ENCODE results near the gene PTPRT.

PTPRT gene

DNA sequence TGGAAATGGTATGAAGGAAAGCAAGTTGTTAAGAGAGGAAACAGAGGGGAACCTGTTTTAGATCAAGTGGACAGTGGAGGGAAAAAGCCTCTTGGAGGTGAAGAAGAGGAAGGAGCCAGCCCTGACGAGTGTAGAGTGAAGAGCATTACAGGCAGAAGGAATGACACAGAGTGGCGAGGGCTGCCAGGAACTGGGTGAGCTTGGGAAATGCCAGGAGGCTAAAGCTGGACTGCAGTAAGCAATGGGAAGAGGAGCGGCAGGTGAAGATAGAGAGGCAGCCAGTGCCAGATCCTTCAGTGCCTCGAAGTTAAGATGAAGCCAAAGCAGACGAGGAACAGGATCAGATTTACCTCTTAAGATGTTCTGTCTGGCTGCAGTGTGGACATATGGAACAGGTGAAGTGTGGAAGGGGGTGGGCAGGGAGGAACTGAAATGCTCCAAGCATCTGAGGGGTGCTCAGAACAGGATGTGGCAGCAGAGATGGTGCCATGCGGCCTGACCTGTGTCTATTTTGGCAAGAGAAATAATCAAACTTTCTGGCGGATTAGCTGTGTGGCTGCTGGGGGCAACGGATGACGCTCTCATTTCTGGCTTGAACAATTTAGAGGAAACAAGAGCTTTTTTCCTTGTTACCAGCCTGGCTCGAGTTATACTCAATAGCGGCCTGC is 748.4 kb downstream of the PTPRT start:
- TF ChIP-seq, protein P1, sequence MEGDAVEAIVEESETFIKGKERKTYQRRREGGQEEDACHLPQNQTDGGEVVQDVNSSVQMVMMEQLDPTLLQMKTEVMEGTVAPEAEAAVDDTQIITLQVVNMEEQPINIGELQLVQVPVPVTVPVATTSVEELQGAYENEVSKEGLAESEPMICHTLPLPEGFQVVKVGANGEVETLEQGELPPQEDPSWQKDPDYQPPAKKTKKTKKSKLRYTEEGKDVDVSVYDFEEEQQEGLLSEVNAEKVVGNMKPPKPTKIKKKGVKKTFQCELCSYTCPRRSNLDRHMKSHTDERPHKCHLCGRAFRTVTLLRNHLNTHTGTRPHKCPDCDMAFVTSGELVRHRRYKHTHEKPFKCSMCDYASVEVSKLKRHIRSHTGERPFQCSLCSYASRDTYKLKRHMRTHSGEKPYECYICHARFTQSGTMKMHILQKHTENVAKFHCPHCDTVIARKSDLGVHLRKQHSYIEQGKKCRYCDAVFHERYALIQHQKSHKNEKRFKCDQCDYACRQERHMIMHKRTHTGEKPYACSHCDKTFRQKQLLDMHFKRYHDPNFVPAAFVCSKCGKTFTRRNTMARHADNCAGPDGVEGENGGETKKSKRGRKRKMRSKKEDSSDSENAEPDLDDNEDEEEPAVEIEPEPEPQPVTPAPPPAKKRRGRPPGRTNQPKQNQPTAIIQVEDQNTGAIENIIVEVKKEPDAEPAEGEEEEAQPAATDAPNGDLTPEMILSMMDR (conservative IDR thresholded peaks at IDR 0.05; ENCODE audit: control insufficient read depth, insufficient read depth, low read depth, low read length): no peak
- no peak overlapping the region for H3K4me3 ChIP-seq (ENCODE audit: control insufficient read depth, low read depth, low read length)
- DNase-seq (ENCODE audit: low read depth): no peak

DNA sequence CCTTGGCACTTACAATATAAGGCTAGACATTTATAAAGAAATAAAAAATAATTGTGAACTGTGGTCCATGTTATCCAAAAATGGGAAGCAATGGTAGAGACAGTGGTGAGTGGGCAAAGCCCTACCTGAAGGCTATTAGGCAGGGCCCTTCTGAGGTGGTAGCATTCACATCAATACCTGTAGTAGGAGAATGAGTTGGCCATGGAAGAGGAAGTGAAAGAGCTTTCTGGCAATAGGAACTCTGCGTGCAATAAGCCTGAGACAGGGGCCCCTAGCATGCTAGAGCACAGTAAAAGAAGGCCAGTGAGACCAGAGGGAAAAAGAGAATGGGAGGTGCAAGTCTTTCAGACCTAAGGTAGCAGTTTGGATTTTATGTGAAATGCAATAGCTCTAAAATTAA is 754.5 kb downstream of the PTPRT start:
- TF ChIP-seq, protein P1 (conservative IDR thresholded peaks at IDR 0.05; ENCODE audit: control insufficient read depth, insufficient read depth, low read depth, low read length): no peak
- H3K4me3 ChIP-seq (ENCODE audit: control insufficient read depth, low read depth, low read length): no peak overlapping the region
- no peak for DNase-seq (ENCODE audit: low read depth)

DNA sequence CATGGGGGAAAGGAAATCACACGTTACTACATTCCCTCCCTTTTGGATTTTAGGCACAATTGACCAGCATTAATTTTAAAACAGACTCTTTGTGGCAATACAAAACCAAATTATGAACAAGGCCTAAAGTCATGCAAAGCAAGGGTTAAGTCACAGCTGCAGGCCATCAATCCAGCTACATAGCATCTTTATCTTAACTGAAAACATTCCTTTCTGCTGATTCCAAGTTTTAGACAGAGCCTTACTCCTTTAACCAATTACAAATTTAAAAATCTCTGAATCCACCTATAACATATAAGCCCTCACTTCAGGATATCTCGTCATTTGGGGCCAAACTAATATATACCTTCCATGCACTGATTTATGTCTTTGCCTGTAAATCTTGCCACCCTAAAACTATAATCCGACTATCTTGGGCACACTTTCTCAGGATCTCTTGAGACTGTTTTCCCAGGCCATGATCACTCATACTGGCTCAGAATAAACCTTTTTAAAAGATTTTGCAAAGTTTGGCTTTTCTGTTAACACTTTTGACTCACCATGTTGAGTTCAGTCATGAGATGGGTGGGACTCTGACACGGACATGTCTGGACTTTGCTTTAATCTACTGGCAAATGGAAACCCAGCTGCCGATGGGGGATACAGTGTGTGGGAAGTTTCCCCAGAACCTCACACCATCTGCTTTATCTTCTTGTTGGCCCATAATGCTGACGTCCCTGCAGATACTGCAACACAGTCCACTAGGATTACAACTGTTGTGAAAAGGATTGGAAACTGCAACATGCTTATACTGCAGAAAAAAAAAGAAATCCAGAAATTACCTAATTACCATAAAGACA is 757.0 kb downstream of the PTPRT start:
- TF ChIP-seq, protein P1 (conservative IDR thresholded peaks at IDR 0.05; ENCODE audit: control insufficient read depth, insufficient read depth, low read depth, low read length): no peak
- DNase-seq (ENCODE audit: low read depth): no peak
- H3K4me3 ChIP-seq (ENCODE audit: control insufficient read depth, low read depth, low read length): no peak overlapping the region

DNA sequence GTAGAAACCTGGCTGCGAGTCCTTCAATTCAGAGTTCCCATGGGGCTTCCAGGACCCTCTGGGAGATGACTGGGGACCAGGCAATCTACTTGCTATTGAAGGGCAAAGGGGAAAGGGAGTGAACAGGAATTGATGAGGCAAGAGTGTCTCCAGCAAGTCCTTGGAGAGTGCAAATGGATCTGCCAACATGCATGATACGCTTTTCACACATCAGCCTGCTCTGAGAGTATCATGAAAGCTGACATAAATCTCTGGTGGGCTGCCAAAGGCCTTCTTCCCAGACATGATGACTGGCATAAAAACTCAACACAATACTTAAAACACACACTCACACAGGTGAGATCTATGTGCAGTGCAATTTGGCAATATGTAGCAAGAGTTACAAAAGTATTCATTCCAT is 759.1 kb downstream of the PTPRT start:
- DNase-seq (ENCODE audit: low read depth): no peak
- no peak overlapping the region for H3K4me3 ChIP-seq (ENCODE audit: control insufficient read depth, low read depth, low read length)
- TF ChIP-seq, protein P1 (conservative IDR thresholded peaks at IDR 0.05; ENCODE audit: control insufficient read depth, insufficient read depth, low read depth, low read length): no peak

DNA sequence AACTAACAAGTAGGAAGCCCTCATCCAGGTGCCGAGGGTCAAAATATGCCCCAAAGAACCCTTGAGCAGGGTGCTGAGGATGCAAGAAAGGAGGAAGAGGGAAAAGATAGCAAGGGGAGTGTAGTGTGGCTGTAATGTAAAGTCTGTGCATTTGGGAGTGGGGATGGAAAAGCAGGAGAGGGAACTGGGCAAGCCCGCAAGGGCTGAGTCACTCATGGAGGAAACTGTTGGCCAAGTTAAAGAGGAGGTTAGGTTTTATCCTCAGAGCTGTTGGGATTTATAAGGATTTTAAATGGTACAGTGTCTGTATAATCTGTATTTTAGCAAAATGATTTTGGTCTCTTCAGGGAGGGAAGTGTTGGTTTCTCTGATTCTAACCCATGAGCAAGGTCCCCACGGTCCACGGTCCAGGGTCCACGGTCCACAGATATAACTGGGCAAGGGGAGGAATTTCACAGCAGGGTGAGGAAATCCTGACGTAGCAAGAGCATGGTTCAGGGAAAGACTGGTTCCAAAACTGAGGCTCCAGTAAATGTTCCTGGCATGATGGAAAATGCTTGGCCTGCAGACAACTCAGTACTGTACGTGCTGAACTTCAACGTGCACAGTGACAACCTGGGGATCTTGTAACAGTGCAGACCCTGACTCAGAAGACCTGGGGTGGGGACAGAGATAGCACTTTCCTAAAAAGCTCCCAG is 759.8 kb downstream of the PTPRT start:
- no peak overlapping the region for H3K4me3 ChIP-seq (ENCODE audit: control insufficient read depth, low read depth, low read length)
- TF ChIP-seq, protein P1 (conservative IDR thresholded peaks at IDR 0.05; ENCODE audit: control insufficient read depth, insufficient read depth, low read depth, low read length): no peak
- DNase-seq (ENCODE audit: low read depth): no peak

DNA sequence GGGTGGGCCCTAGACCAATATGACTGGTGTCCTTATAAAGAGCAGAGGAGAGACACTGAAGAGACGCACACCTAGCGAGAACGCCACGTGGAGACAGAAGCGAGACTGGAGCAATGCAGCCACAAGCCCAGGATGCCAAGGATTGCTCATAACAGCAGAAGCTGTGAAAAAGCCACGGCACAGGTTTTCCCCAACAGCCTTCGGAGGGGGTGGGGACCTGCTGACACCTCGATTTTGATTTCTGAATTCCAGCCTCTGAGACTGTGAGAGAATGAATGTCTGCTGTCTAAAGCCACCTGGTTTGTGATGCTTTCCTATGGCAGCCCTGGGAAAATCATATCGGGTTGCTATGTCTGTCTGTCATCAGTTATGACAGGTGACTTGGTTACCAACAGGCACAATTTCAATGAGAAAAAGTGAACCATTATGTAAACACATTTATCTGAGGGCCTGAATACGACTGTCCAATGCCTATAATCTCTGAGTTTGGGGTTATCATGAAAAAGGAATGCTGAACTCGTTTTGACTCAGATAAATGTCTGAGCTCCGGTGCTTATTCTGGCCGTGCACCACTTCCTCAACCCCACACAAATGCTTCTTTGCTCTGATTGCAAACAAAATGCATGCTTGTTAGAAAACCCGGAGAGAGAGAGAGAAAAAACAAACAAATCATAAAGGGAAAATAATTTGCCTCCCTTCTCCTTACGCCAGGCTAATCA is 769.7 kb downstream of the PTPRT start:
- H3K4me3 ChIP-seq (ENCODE audit: control insufficient read depth, low read depth, low read length): no peak overlapping the region
- TF ChIP-seq, protein P1 (conservative IDR thresholded peaks at IDR 0.05; ENCODE audit: control insufficient read depth, insufficient read depth, low read depth, low read length): no peak
- no peak for DNase-seq (ENCODE audit: low read depth)
